Calu3 (cell line): ENCODE results near the gene SMOC2. TPM values are rescaled to one million over a fixed set of nuclear protein-coding genes. Genes with fewer than 3 reads are reported as not detected.
A peak's percentile ranks its signal among the peaks of the same experiment; 100 is the strongest.

Experiments used
- BruUV-seq: library from RNA; stranded (reverse); fragments of 400-500 nt; replicated peaks from 2 replicates; lab custom pipeline; 2021; lab: Mats Ljungman, UMichigan
- CTCF ChIA-PET: fragments of 300-600 bp; sonication (Branson Sonifier 250); formaldehyde crosslinking; loops from one replicate; lab custom pipeline; 2022; ENCODE audit warnings: antibody characterized with exemption; lab: Charles Lee
- DNase-seq: peaks from one replicate; pipeline ENCODE4 v3.0.0; 2022
- H3K27ac Mint-ChIP-seq: one replicate; pipeline ENCODE4 v1.8.0; 2022; ENCODE audit warnings: mixed read lengths; ENCODE audit not compliant: unreplicated experiment
- H3K27me3 Mint-ChIP-seq: one replicate; pipeline ENCODE4 v1.8.0; 2022; ENCODE audit warnings: mixed read lengths; ENCODE audit not compliant: unreplicated experiment
- H3K36me3 Mint-ChIP-seq: one replicate; pipeline ENCODE4 v1.8.0; 2022; ENCODE audit warnings: mild to moderate bottlenecking, moderate library complexity, mixed read lengths; ENCODE audit not compliant: insufficient read depth, unreplicated experiment
- H3K4me1 Mint-ChIP-seq: one replicate; pipeline ENCODE4 v1.8.0; 2022; ENCODE audit warnings: mild to moderate bottlenecking, low read depth, mixed read lengths; ENCODE audit not compliant: unreplicated experiment
- H3K4me3 Mint-ChIP-seq: one replicate; pipeline ENCODE4 v1.8.0; 2022; ENCODE audit warnings: mild to moderate bottlenecking, low read depth, moderate library complexity, mixed read lengths; ENCODE audit not compliant: unreplicated experiment
- H3K9me3 Mint-ChIP-seq: one replicate; pipeline ENCODE4 v1.8.0; 2022; ENCODE audit warnings: low read depth, mixed read lengths; ENCODE audit not compliant: unreplicated experiment
- intact Hi-C: fragments of 100-400 bp; cut with micrococcal nuclease; formaldehyde crosslinking; loops from one replicate; pipeline ENCODE4 v1.10.0; 2022; ENCODE audit not compliant: unreplicated experiment
- total RNA-seq: library from RNA; stranded (reverse); gene quantifications from 2 replicates; pipeline ENCODE4 v1.2.3, GENCODE V29; 2022
- TF ChIP-seq, protein P1 (sequence below): fragments of 200-600 bp; IDR thresholded peaks from one replicate; pipeline ENCODE4 v1.8.0; 2022; ENCODE audit warnings: antibody characterized with exemption; ENCODE audit not compliant: unreplicated experiment

Gene SMOC2
- total RNA-seq, 1 experiment from 2014 or later: 1.1 TPM

DNA sequence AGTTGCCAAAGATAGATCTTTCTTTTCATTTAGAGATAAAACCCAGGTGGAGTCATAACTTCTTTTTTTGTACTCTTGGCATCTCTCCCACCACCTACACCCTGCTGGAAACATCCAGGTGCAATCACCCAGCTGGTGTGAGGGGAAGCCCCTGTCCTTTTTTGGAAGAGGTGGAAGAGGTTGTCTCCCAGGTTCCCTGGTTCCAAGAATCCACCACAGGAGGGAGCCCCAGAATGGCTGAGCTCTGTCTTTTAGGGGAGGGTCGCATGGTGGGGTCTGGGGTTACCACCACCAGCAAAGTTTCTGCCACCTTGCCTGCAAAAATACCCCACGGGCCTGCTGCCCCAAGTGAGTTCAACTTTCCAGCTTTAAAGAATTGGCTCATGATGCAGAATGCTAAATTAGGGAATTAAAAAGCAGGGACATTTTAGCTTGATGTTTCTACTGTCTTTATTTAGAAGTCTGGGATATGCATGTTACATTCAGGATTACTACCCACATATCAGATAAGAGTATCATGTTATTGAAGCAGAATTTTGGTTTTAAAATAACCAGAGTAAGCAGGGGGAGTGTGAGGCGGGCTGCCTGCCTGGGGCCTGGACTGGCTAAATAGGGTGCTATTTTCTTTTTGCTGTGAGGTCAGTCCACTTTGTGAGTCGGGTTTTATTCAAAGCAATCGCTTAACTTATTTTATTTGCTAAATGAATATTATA, 11.0 kb downstream of the SMOC2 start:
- Mint-ChIP-seq H3K4me1 (no peaks in the 10 kb centered on the region), H3K4me3 (no peak overlapping the region), H3K36me3 (no peaks in the 10 kb centered on the region), H3K9me3 (no peaks in the 10 kb centered on the region), H3K27ac (no peak overlapping the region), H3K27me3 (peaks cover 54% of the 10 kb centered on the region)
- no peak for DNase-seq
- no TSS peak for BruUV-seq
- CTCF ChIA-PET: interaction anchor here (1.0 kb wide), 2 partner anchors 259 to 426 kb away, joined by 3 to 4 read pairs; no protein-coding TSS in a partner anchor
- intact Hi-C loops: no loop called here
- TF ChIP-seq, protein P1, sequence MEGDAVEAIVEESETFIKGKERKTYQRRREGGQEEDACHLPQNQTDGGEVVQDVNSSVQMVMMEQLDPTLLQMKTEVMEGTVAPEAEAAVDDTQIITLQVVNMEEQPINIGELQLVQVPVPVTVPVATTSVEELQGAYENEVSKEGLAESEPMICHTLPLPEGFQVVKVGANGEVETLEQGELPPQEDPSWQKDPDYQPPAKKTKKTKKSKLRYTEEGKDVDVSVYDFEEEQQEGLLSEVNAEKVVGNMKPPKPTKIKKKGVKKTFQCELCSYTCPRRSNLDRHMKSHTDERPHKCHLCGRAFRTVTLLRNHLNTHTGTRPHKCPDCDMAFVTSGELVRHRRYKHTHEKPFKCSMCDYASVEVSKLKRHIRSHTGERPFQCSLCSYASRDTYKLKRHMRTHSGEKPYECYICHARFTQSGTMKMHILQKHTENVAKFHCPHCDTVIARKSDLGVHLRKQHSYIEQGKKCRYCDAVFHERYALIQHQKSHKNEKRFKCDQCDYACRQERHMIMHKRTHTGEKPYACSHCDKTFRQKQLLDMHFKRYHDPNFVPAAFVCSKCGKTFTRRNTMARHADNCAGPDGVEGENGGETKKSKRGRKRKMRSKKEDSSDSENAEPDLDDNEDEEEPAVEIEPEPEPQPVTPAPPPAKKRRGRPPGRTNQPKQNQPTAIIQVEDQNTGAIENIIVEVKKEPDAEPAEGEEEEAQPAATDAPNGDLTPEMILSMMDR: peak; percentile 56

- DNase-seq: no peak
- no peaks in the 10 kb centered on the region for H3K9me3 Mint-ChIP-seq
- H3K27me3 Mint-ChIP-seq: peaks cover 48% of the 10 kb centered on the region
- H3K36me3 Mint-ChIP-seq: no peaks in the 10 kb centered on the region
- H3K27ac Mint-ChIP-seq: no peak overlapping the region
- H3K4me1 Mint-ChIP-seq: no peaks in the 10 kb centered on the region
- H3K4me3 Mint-ChIP-seq: no peak overlapping the region
- no TSS peak for BruUV-seq
- intact Hi-C loops: no loop called here
- TF ChIP-seq, protein P1: no peak
- CTCF ChIA-PET: no interaction called here
These were observed 11.8 kb downstream of the SMOC2 start for GRCh38 chr6:168452685-168453377.

DNA sequence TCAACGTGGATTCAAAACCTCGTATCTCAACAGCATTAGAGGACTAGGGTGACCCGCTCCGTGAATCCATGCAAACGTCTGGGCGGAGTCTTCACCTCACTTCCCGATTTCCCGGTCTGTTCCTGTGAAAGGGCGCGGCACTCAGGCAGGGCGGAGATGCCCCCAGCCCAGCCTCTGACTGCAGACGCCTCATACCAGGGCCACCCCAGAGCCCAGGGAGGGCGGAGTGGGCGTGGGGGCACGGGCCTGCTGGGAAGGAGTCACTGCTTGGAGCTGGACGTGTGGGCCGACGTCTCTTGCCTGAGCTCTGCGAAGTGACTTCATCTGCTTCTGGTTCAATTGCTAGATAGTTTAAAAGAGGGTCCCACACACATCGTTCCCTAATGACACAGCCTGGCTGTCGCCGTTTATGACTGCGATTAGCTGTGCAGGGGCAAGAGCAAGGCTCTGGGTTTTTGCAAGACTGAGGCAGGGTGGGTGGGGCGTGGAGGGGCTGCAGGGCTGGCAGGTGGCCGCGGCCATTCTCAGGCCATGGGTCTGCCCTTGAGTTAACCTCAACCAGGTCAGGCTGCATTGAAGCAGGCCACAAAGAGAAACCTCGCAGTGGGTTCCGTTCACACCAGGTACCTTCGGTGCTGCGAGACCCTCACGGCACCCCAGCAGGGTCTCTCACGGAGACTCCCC, 15.0 kb downstream of the SMOC2 start:
- H3K4me1 Mint-ChIP-seq: no peaks in the 10 kb centered on the region
- no TSS peak for BruUV-seq
- no peak overlapping the region for H3K27ac Mint-ChIP-seq
- CTCF ChIA-PET: no interaction called here
- intact Hi-C loops: no loop called here
- H3K9me3 Mint-ChIP-seq: no peaks in the 10 kb centered on the region
- TF ChIP-seq, protein P1: no peak
- no peaks in the 10 kb centered on the region for H3K36me3 Mint-ChIP-seq
- peaks cover 44% of the 10 kb centered on the region for H3K27me3 Mint-ChIP-seq
- no peak overlapping the region for H3K4me3 Mint-ChIP-seq
- DNase-seq: no peak

- Mint-ChIP-seq H3K27me3 (peaks cover 41% of the 10 kb centered on the region), H3K27ac (no peak overlapping the region), H3K9me3 (no peaks in the 10 kb centered on the region)
These were observed 16.1 kb downstream of the SMOC2 start for GRCh38 chr6:168456907-168457652.

More at GRCh38 chr6:168456907-168457652, 16.1 kb downstream of the SMOC2 start:
- TF ChIP-seq, protein P1: no peak
- BruUV-seq: no TSS peak
- CTCF ChIA-PET: no interaction called here
- no peaks in the 10 kb centered on the region for H3K4me1 Mint-ChIP-seq
- intact Hi-C loops: no loop called here
- H3K36me3 Mint-ChIP-seq: no peaks in the 10 kb centered on the region
- H3K4me3 Mint-ChIP-seq: no peak overlapping the region
- no peak for DNase-seq
